Liver (tissue), 9 donors: ENCODE results near the gene TMC1. TPM values are rescaled to one million over a fixed set of nuclear protein-coding genes. Genes with fewer than 3 reads are reported as not detected.
"Not testable (repeated sequence)": the region's sequence is repeated elsewhere in the genome, so short reads cannot be mapped to it uniquely, and the experiment has no call there.

Source experiments
- DNase-seq: peaks from one replicate; pipeline ENCODE4 v3.0.0-alpha.2; 2017; ENCODE audit warnings: low spot score
- H3K27ac ChIP-seq, 2 donors: one replicate each; pipeline ENCODE4 v1.7.0; 2013; ENCODE audit warnings: inconsistent platforms in 2 of 2, low read length in 2 of 2, control low read depth in 1 of 2, low read depth in 1 of 2, mild to moderate bottlenecking in 1 of 2
- H3K27me3 ChIP-seq, 4 donors: one replicate each; pipeline versions ENCODE4 v1.6.1 to v1.7.0; 2013; ENCODE audit warnings: low read length in 3 of 4, inconsistent platforms in 1 of 4, mild to moderate bottlenecking in 1 of 4, moderate library complexity in 1 of 4; ENCODE audit not compliant: control insufficient read depth in 4 of 4, insufficient read depth in 4 of 4
- H3K36me3 ChIP-seq, 4 donors: one replicate each; pipeline versions ENCODE4 v1.6.1 to v1.7.0; 2013; ENCODE audit warnings: low read length in 3 of 4, mild to moderate bottlenecking in 3 of 4, low read depth in 1 of 4, moderate library complexity in 1 of 4; ENCODE audit not compliant: control insufficient read depth in 4 of 4, insufficient read depth in 3 of 4
- H3K4me1 ChIP-seq, 4 donors: one replicate each; pipeline versions ENCODE4 v1.6.1 to v1.7.0; 2013; ENCODE audit warnings: low read length in 3 of 4, mild to moderate bottlenecking in 3 of 4, moderate library complexity in 1 of 4; ENCODE audit not compliant: control insufficient read depth in 4 of 4, insufficient read depth in 4 of 4
- H3K4me3 ChIP-seq, 3 donors: one replicate each; pipeline versions ENCODE4 v1.6.1 to v1.7.0; 2013; ENCODE audit warnings: low read length in 3 of 3, control low read depth in 1 of 3, low read depth in 1 of 3, mild to moderate bottlenecking in 1 of 3
- H3K9ac ChIP-seq, 2 donors: one replicate each; pipeline ENCODE4 v1.7.0; 2013; ENCODE audit warnings: low read length in 2 of 2, mild to moderate bottlenecking in 2 of 2, moderate library complexity in 2 of 2, control low read depth in 1 of 2, low read depth in 1 of 2
- H3K9me3 ChIP-seq, 4 donors: one replicate each; pipeline versions ENCODE4 v1.6.1 to v1.7.0; 2013; ENCODE audit warnings: low read length in 3 of 4; ENCODE audit not compliant: control insufficient read depth in 4 of 4
- EGR1 ChIP-seq, 2 donors: IDR thresholded peaks; 2 replicates each; pipeline ENCODE4 v1.6.1; 2016 to 2018; ENCODE audit warnings: antibody characterized with exemption in 2 of 2, low read depth in 2 of 2
- FOXA1 ChIP-seq: IDR thresholded peaks from 2 replicates; pipeline ENCODE4 v1.6.1; 2016; ENCODE audit warnings: antibody characterized with exemption
- FOXA2 ChIP-seq: IDR thresholded peaks from 2 replicates; pipeline ENCODE4 v1.6.1; 2016; ENCODE audit warnings: antibody characterized with exemption
- GABPA ChIP-seq, 2 donors: IDR thresholded peaks in 1 of 2; conservative IDR thresholded peaks in 1 of 2; 2 replicates each; pipeline ENCODE4 v1.6.1; 2016; ENCODE audit warnings: antibody characterized with exemption in 2 of 2, mild to moderate bottlenecking in 1 of 2, moderate library complexity in 1 of 2
- HNF4A ChIP-seq, 2 donors: conservative IDR thresholded peaks; 2 replicates each; pipeline ENCODE4 v1.6.1; 2016; ENCODE audit warnings: antibody characterized with exemption in 2 of 2, mild to moderate bottlenecking in 2 of 2
- HNF4G ChIP-seq: IDR thresholded peaks from 2 replicates; pipeline ENCODE4 v1.6.1; 2016; ENCODE audit warnings: antibody characterized with exemption
- JUND ChIP-seq, 2 donors: IDR thresholded peaks; 2 replicates each; pipeline ENCODE4 v1.6.1; 2016; ENCODE audit warnings: antibody characterized with exemption in 2 of 2
- MAX ChIP-seq: IDR thresholded peaks from 2 replicates; pipeline ENCODE4 v1.6.1; 2016; ENCODE audit warnings: antibody characterized with exemption
- NR2F2 ChIP-seq: IDR thresholded peaks from 2 replicates; pipeline ENCODE4 v1.6.1; 2016; ENCODE audit warnings: antibody characterized with exemption
- RAD21 ChIP-seq, 2 donors: IDR thresholded peaks; 2 replicates each; pipeline ENCODE4 v1.6.1; 2016; ENCODE audit warnings: antibody characterized with exemption in 2 of 2, mild to moderate bottlenecking in 2 of 2
- RXRA ChIP-seq, 2 donors: IDR thresholded peaks; 2 replicates each; pipeline ENCODE4 v1.6.1; 2017 to 2018; ENCODE audit warnings: antibody characterized with exemption in 2 of 2, mild to moderate bottlenecking in 1 of 2
- SP1 ChIP-seq: IDR thresholded peaks from 2 replicates; pipeline ENCODE4 v1.6.1; 2018; ENCODE audit warnings: antibody characterized with exemption, mild to moderate bottlenecking
- TAF1 ChIP-seq: conservative IDR thresholded peaks from 2 replicates; pipeline ENCODE4 v1.6.1; 2016; ENCODE audit warnings: antibody characterized with exemption, mild to moderate bottlenecking
- YY1 ChIP-seq: IDR thresholded peaks from 2 replicates; pipeline ENCODE4 v1.6.1; 2016; ENCODE audit warnings: antibody characterized with exemption, mild to moderate bottlenecking
- ZBTB33 ChIP-seq: IDR thresholded peaks from 2 replicates; pipeline ENCODE4 v1.6.1; 2016; ENCODE audit warnings: antibody characterized with exemption
- WGBS: extraction: QIAGEN DNeasy Blood & Tissue Kit; methylation state at CpG from one replicate; pipeline ENCODE4 v1.1.7; 2013; 5-methylcytosine and 5-hydroxymethylcytosine counted together
- polyA plus RNA-seq, 2 donors: library from polyadenylated mRNA; stranded (reverse) in 1 of 2; unstranded in 1 of 2; fragments of 200-250 nt in 1 of 2; fragments of >200 nt in 1 of 2; fragmentation: Nextera tagmentation in 1 of 2; extraction: Ambion mirVana in 1 of 2; gene quantifications; one replicate each; pipeline versions ENCODE4 v1.2.1 to v1.2.3, GENCODE V29; 2013 to 2015
- total RNA-seq, 2 donors: library from RNA; depleted of rRNA; stranded (reverse); fragments of >200 nt; gene quantifications; one replicate each; pipeline ENCODE4 v1.2.3, GENCODE V29; 2014
- TF ChIP-seq, protein P1 (sequence below): IDR thresholded peaks from 2 replicates; pipeline ENCODE4 v1.6.1; 2016; ENCODE audit warnings: antibody characterized with exemption, mild to moderate bottlenecking
- TF ChIP-seq, protein P2 (sequence below): IDR thresholded peaks from 2 replicates; pipeline ENCODE4 v1.6.1; 2016; ENCODE audit warnings: antibody characterized with exemption
- TF ChIP-seq, protein P3 (sequence below): fragments of 150-350 bp; IDR thresholded peaks from 2 replicates; pipeline ENCODE4 v1.5.1; 2017; ENCODE audit warnings: improper control_type of control experiment, low read depth, low read length; ENCODE audit not compliant: missing input control
- donor health status: healthy.
- donor health status: healthy.
- donor health status: healthy.
- donor health status: healthy.
- donor health status: healthy.

Gene TMC1
- total and polyA plus RNA-seq, 4 donors, result 0.09 TPM; not detected in 3

GRCh38 chr9:72857624-72857996, 336.2 kb downstream of the TMC1 start (continued):
- TF ChIP-seq, protein P1, sequence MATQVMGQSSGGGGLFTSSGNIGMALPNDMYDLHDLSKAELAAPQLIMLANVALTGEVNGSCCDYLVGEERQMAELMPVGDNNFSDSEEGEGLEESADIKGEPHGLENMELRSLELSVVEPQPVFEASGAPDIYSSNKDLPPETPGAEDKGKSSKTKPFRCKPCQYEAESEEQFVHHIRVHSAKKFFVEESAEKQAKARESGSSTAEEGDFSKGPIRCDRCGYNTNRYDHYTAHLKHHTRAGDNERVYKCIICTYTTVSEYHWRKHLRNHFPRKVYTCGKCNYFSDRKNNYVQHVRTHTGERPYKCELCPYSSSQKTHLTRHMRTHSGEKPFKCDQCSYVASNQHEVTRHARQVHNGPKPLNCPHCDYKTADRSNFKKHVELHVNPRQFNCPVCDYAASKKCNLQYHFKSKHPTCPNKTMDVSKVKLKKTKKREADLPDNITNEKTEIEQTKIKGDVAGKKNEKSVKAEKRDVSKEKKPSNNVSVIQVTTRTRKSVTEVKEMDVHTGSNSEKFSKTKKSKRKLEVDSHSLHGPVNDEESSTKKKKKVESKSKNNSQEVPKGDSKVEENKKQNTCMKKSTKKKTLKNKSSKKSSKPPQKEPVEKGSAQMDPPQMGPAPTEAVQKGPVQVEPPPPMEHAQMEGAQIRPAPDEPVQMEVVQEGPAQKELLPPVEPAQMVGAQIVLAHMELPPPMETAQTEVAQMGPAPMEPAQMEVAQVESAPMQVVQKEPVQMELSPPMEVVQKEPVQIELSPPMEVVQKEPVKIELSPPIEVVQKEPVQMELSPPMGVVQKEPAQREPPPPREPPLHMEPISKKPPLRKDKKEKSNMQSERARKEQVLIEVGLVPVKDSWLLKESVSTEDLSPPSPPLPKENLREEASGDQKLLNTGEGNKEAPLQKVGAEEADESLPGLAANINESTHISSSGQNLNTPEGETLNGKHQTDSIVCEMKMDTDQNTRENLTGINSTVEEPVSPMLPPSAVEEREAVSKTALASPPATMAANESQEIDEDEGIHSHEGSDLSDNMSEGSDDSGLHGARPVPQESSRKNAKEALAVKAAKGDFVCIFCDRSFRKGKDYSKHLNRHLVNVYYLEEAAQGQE, result no peak
- no peak for TF ChIP-seq YY1

GRCh38 chr9:72858089-72858912, 336.9 kb downstream of the TMC1 start:
- TF ChIP-seq FOXA1, result peak; percentile 84
- peak; percentile 92 for TF ChIP-seq SP1
- TF ChIP-seq MAX, result peak; percentile 98
- peak; percentile 83 for TF ChIP-seq FOXA2
- TF ChIP-seq RAD21 (IDR thresholded peaks at IDR 0.05), result peak; percentile 33 to 47
- TF ChIP-seq ZBTB33, result peak; percentile 60
- TF ChIP-seq, protein P1, result peak; percentile 68
- TF ChIP-seq GABPA (IDR thresholded peaks at IDR 0.05 in 1 of 2, conservative IDR thresholded peaks at IDR 0.05 in 1 of 2), result no peak
- peak in 1 of 2 donors; percentile 46 for TF ChIP-seq EGR1 (IDR thresholded peaks at IDR 0.05; ENCODE audit: low read depth in 2 of 2)
- no peak for TF ChIP-seq TAF1
- peak; percentile 92 for TF ChIP-seq YY1
- TF ChIP-seq NR2F2, result peak; percentile 86
- peak; percentile 80 to 86 for TF ChIP-seq JUND (IDR thresholded peaks at IDR 0.05)
- TF ChIP-seq, protein P2, sequence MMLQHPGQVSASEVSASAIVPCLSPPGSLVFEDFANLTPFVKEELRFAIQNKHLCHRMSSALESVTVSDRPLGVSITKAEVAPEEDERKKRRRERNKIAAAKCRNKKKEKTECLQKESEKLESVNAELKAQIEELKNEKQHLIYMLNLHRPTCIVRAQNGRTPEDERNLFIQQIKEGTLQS, result peak; percentile 63
- TF ChIP-seq HNF4G, result peak; percentile 83
- TF ChIP-seq, protein P3, sequence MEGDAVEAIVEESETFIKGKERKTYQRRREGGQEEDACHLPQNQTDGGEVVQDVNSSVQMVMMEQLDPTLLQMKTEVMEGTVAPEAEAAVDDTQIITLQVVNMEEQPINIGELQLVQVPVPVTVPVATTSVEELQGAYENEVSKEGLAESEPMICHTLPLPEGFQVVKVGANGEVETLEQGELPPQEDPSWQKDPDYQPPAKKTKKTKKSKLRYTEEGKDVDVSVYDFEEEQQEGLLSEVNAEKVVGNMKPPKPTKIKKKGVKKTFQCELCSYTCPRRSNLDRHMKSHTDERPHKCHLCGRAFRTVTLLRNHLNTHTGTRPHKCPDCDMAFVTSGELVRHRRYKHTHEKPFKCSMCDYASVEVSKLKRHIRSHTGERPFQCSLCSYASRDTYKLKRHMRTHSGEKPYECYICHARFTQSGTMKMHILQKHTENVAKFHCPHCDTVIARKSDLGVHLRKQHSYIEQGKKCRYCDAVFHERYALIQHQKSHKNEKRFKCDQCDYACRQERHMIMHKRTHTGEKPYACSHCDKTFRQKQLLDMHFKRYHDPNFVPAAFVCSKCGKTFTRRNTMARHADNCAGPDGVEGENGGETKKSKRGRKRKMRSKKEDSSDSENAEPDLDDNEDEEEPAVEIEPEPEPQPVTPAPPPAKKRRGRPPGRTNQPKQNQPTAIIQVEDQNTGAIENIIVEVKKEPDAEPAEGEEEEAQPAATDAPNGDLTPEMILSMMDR, result no peak
- TF ChIP-seq RXRA (IDR thresholded peaks at IDR 0.05), result peak; percentile 98 to 99
- TF ChIP-seq HNF4A (conservative IDR thresholded peaks at IDR 0.05), result peak; percentile 90 to 94
- Histone ChIP-seq H3K36me3 (no peaks in the 10 kb centered on the region), H3K27ac (peak overlapping the region; percentile 90 to 91), H3K9ac (peak overlapping the region in 1 of 2 donors; percentile 87), H3K27me3 (no peaks in the 10 kb centered on the region), H3K4me1 (peaks cover 4 to 16% (median 14%) of the 10 kb centered on the region in 4 donors), H3K9me3 (no peaks in the 10 kb centered on the region), H3K4me3 (no peak overlapping the region)
- DNase-seq, result peak; percentile 54
- WGBS, result 20% methylated on average over 5 of the region's 5 CpGs

DNA sequence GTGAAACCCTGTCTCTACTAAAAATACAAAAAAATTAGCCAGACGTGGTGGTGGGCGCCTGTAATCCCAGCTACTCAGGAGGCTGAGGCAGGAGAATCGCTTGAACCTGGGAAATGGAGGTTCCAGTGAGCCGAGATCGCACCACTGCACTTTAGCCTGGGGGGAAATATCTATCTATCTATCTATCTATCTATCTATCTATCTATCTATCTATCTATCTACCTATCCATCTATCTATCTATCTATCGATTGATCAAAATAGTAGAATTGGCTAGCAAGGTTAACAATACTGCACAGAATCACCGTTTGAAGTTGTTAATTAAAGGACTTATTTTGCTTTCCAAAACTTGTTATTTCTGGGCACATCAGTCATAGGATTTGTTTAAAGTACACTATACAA, 341.4 kb downstream of the TMC1 start:
- not testable (repeated sequence) for DNase-seq, H3K27me3 ChIP-seq, H3K36me3 ChIP-seq, H3K9ac ChIP-seq, H3K27ac ChIP-seq, H3K9me3 ChIP-seq, H3K4me3 ChIP-seq
- 96% methylated on average over 7 of the region's 7 CpGs for WGBS
- H3K4me1 ChIP-seq, result peaks cover 4 to 11% (median 5%) of the 10 kb centered on the region in 4 donors
